GM21526 (cell line): ENCODE results near the gene NKD1.

Experiments used
- ATAC-seq: cut with Tn5 transposase; IDR thresholded peaks from one replicate; pipeline ENCODE4 v1.9.1; 2021; ENCODE audit warnings: moderate library complexity; ENCODE audit not compliant: unreplicated experiment, low FRiP score

The NKD1 gene

DNA sequence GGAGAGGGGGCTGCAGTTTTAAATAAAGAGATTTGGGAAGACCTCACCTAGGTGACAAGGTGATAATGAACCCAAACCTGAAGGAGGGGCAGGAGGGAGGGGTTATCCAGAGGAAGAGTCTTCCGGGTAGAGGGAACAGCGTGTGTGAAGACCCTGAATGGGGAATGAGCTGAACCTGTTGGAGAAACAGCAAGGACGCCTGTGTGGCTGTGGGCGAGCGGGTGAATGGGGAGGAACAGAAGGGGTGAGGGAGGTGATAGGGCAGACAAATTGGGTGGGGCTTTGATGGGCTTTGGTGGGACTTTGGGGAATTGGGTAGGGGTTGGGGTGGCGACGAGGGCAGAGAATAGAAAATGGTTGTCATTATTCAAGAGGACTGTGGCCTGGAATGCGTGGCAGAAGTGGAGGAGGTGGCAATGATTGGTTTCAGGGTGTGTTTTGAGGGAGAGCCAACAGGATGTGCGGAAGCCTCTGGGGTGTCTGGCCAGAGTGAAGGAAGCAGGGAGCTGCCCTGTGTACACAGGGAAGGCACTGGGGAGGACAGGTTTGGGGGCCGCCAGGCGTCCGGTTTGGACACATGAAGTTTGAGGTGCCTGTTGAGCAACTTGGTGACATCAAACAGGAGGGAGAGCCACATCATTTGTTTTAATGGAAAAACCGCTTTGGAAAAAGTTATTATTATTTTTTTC is 48.7 kb downstream of the NKD1 start:
- ATAC-seq: no peak

DNA sequence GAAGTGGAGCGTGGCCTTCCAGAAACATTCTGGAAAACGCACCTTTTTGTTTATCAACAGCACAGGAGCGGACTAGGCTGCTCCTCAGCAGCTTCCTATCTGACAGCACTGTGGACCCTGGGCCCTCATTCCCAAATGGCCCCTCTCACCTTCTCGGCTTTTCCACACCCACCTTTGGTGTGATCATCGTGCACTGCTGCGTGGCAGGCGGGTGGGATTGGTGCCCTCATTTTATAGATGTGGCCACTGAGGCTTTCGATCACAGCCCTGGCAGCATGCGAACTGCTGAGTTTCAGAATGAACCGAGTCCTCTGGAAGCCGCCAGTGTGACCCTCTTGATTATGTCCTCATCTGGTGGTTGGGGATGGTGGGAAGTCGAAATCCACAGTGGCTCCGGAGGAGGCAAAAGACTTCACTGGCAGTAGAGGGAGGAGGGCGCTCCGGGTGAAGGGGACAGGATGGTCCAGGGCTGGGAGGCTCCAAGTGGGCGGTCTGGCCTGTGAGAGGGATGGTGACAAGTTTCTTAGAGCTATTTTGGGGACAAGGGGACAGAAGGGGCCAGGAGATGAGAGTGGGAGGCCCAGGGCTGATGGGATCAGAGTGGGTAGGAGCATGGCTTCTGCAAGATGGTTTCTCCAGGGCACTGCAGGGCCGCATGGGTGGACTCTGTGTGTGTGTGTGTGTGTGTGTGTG is 49.5 kb downstream of the NKD1 start:
- ATAC-seq: no peak

- ATAC-seq: no peak
Measured at GRCh38 chr16:50598256-50598894, 50.2 kb downstream of the NKD1 start.

GRCh38 chr16:50598936-50599361 is 50.8 kb downstream of the NKD1 start:
- ATAC-seq: no peak

DNA sequence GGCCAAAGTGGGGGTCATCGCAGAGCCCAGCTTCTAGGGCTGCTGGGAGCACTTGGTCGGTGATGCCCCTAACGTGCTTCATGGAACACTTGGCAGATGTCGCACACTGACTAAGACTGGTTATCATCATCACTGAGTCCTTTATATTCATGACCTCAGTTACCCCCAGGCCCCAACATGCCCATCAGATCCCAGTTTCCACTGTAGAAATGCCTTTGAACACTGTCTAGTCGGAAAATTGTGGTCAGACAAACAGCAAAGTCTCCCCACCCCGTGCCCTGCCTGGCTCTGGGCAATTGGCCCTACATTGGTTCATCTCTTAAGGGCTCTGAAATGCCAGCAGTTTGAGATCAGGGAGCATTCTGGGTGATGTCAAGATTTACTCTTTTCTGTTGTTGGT is 51.3 kb downstream of the NKD1 start:
- ATAC-seq: no peak

DNA sequence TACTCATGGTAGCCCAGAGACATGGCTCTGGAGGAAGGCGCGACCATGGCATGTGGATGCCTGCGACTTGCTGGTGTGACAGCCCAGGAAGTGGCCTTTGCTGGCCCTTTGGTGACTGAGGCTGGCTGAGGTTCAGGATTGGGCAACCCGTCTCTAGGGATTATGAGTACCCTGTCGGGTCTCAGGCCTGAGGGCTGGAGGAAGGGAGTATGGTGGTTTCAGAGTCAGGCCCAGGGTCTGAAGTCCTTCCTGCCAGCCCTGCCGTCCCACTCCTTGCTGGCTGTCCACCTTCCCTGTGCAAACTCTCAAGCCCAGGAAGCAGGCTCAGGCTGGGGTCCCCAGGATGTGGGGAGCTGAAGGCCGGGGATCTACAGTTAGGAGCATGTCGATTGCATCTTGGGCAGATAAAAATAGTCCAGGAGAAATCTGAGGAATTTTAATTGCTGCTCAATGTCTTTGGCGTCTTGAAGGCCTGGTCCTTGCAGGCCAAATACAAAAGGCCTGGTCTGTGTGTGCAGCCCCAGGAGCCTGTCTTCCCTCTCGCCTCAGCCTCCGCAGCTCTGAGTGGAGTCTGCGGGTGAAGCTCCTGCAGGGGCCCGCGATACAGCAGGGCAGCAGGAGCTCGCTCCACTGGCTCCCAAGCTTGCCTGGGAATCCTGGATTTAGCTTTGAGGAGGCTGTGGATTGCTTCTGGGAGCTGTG is 52.5 kb downstream of the NKD1 start:
- no peak for ATAC-seq

DNA sequence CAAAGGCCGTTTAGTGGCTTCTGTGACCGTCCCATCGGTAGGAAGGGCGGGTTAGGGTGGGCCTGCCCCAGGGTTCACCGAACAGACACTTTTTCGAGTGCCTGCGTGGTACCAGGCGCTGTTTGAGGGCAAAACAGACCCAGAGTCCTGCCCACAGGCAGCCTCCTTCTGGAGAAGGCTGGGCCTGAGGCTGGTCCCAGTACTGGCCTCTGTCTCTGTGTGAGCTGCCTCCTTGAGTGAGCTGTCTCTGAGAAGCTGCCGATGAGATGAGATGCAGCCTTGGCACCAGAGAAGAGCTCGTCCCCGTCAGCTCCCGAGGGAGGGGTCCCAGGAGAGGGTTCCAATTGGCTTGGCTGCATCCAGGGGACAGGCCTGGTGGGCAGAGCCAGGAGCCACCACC is 53.1 kb downstream of the NKD1 start:
- no peak for ATAC-seq

DNA sequence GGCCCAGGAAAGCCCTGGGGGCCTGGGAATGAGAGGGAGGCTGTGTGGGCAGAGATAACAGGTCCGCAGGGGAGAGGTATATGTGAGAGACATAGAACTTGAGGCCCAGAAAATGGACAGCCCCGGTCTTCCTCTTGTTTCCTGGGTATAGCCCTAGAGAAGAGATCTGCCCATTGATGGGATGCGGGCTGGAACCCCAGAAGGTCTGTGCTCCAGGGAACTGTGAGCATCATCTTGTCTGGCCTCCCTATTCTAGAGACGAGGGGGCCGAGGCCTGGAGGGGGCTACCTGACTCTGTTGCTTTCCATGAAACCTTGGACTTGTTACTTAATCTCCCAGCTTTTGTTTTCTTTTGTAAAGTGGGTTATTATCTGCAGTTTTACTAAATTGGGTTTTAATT is 53.9 kb downstream of the NKD1 start:
- ATAC-seq: no peak

DNA sequence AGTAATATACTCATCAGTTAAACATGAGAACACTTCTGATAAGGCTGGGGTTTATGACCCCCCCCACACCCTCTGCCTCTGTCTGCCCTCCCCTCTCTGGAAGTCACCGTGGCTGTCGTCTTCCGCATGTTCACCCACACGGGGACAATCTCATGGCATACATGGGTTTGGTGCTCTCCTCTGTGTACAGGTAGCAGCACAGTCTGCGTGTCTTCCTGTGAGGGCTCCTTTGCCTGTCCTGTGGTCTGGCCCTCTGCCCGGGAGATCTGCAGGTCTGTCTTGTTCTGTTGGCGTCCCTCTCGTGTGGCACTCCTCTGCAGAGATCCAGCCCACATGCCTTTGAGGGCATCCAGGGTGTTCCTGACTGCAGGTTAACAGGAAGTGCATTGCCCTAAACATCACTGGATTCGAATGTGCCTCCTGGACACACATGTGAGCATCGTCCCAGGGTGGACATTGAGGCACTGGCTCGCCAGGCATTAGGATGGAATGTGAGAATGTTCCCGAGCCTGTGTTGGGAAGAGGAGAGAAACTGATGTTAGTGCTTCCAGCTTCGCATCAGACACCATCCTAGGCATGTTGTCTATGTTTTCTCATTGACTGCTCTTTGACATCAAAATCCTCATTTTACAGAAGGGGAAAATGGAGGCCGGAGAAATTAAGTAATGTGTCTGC is 54.5 kb downstream of the NKD1 start:
- ATAC-seq: no peak

- ATAC-seq: no peak
Measured at GRCh38 chr16:50603206-50604064, 55.2 kb downstream of the NKD1 start.

- ATAC-seq: no peak
Measured at GRCh38 chr16:50604065-50604418, 55.8 kb downstream of the NKD1 start.

DNA sequence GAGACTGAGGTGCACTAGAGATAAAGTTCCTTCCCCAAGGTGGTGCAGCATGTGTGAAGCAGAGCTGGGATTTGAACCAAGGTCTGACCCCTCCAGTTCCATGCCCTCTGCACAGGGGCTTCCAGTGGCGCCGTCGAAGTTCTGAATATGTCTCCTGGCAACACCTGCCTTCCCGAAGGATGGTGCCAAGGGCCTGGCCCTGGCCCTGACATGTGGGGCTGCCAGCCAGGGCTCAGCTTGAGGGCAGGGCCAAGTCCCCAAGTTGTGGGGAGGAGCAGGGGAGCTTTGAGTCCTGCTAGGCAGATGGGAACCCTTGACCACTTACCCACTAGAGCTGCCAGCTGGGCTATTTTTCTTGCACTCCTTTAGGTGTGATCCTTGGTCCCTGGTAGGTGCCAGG is 56.4 kb downstream of the NKD1 start:
- ATAC-seq: no peak

- no peak for ATAC-seq
Measured at GRCh38 chr16:50605733-50606430, 57.7 kb downstream of the NKD1 start.

DNA sequence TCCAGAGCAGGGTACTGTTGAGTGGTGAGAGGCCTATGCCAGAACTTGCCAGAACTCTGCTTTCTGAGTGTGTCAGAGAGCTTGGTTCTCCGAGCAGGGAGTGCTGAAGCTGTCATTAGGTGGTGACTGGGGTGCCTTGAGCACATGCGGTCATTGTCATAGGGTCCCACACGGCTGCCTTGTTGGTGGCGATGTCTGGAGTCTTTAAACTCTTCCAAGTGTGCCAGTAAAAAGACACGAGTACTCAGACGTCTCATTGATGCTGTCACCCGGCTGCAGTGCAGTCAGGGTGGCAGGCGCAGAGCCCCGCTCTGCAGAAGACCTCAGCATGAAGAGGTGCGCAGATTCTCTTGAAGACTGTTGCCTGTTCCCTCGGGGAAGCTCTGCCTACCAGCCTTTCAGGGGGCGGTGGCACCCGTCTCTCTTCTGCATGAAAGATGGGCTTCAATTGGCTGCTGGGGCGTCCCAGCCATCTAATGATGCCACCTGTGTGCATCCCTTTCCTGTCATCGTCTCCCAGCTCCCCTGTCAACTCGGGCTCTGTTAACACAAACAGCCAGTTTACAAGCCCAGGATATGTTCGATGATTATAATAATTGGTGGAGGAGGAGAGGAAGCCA is 58.3 kb downstream of the NKD1 start:
- ATAC-seq: no peak

- ATAC-seq: no peak
Measured at GRCh38 chr16:50607051-50607431, 58.8 kb downstream of the NKD1 start.

DNA sequence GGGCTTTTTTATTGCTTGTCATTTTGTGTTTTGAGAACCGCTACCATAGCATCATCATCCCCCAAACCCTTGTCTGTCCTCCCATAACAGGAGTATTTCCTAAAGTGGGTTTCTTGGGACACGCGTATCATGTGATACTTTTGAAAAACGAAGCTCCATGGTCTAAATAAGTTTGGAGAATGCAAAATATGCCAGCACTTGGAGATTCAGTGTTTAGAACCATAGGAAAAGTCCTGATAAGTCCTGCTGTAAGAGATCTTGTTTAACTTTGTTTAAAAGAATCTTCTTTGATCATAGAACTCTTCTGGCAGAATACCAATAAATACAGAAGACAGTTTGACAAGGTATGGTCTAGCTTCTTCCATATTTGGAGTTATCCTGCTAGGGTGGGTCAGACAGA is 59.3 kb downstream of the NKD1 start:
- no peak for ATAC-seq

DNA sequence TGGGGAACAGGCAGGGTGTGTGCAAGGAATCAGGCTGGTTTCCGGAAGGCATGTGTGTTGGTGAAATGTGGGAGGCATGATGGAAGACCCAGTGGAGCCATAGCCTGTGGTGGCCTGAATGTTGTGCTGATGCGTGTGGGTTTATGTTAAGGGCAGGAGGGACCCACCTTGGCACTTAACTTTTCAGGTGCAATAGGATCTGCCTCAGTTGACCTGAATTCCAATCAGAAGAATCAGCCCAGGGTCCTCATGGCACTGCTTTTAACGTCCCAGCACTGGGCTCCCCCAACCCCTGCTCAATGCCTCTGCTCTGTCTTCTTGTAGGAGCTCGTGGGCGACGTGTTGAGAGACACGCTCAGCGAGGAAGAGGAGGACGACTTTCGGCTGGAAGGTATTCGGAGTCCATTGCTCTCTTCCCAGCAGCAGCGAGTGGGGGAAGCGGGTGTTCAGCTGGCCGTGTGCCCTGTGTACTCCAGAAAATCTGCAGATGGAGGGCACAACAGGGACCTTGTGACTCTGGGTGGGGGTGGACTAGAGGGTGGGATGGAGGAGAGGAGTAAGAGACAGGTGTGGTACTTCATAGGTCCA is 59.9 kb downstream of the NKD1 start:
- no peak for ATAC-seq

GRCh38 chr16:50609049-50609448 is 60.9 kb downstream of the NKD1 start:
- ATAC-seq: no peak

DNA sequence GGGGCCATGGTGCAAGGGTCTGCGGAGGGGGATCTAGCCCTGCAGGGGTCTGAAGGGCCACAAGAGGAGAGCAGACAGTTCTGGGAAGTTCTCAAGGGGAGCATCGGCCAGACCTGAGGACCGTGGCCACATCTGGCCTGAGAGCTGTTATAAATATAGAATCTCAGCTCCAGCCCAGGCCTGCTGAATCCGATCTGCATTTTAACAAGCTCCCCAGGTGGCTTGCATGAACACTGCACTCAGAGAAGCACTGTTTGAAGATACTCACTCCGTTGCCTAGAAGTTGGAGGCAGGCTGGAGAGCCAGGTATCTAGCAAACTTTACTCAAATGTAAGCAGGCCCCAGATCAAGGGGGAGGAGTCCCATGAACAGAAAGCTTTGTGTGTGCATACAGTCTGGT is 61.3 kb downstream of the NKD1 start:
- ATAC-seq: no peak
